PFSK-1 (cell line): ENCODE data around the gene BORA.

Experiments used
- FOXP2 ChIP-seq: optimal IDR thresholded peaks from 2 replicates; pipeline ENCODE3; 2011; ENCODE audit warnings: borderline replicate concordance, control low read depth, inconsistent platforms; ENCODE audit not compliant: insufficient read depth; ENCODE audit errors: extremely low read length, extremely low read depth
- POLR2AphosphoS5 ChIP-seq: IDR thresholded peaks from 2 replicates; pipeline ENCODE4 v1.6.1; 2012; ENCODE audit warnings: low read depth, mild to moderate bottlenecking, control low read depth, low read length, moderate library complexity
- SIN3A ChIP-seq: IDR thresholded peaks from 2 replicates; pipeline ENCODE4 v1.6.1; 2012; ENCODE audit warnings: mild to moderate bottlenecking, low read length, moderate library complexity, borderline replicate concordance; ENCODE audit not compliant: insufficient read depth
- TAF1 ChIP-seq: IDR thresholded peaks from 2 replicates; pipeline ENCODE4 v1.6.1; 2012; ENCODE audit warnings: low read length, control low read depth, borderline replicate concordance; ENCODE audit not compliant: insufficient read depth
- TF ChIP-seq, protein P1 (sequence below), 2 experiments: IDR thresholded peaks; 2 replicates each; pipeline versions ENCODE4 v1.6.1 to v1.8.0; 2011 to 2012; ENCODE audit warnings: low read depth in 2 of 2, low read length in 2 of 2, control low read depth in 1 of 2, inconsistent platforms in 1 of 2, mild to moderate bottlenecking in 1 of 2, moderate library complexity in 1 of 2; ENCODE audit not compliant: insufficient read depth in 1 of 2

The BORA gene

DNA sequence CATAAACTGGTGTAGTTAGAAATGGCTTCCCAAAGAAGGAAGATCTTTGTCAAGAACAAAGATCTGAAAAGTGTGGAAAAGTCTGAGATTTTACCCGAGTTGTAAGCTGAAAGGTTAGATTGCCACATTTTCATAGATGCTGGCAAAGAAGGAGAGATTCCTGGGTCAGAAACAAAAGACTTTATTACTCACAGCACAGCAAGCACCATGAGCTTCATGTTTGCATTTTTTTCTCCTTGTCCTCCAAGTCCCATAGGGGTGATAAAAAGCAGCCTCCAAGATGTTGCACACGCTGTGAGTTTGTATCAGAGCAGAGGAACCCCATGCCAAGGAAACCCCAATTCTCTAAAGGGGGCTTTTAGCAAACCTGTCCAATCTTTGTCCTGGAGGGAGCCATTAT is 29.6 kb upstream of the BORA start:
- TF ChIP-seq, protein P1, sequence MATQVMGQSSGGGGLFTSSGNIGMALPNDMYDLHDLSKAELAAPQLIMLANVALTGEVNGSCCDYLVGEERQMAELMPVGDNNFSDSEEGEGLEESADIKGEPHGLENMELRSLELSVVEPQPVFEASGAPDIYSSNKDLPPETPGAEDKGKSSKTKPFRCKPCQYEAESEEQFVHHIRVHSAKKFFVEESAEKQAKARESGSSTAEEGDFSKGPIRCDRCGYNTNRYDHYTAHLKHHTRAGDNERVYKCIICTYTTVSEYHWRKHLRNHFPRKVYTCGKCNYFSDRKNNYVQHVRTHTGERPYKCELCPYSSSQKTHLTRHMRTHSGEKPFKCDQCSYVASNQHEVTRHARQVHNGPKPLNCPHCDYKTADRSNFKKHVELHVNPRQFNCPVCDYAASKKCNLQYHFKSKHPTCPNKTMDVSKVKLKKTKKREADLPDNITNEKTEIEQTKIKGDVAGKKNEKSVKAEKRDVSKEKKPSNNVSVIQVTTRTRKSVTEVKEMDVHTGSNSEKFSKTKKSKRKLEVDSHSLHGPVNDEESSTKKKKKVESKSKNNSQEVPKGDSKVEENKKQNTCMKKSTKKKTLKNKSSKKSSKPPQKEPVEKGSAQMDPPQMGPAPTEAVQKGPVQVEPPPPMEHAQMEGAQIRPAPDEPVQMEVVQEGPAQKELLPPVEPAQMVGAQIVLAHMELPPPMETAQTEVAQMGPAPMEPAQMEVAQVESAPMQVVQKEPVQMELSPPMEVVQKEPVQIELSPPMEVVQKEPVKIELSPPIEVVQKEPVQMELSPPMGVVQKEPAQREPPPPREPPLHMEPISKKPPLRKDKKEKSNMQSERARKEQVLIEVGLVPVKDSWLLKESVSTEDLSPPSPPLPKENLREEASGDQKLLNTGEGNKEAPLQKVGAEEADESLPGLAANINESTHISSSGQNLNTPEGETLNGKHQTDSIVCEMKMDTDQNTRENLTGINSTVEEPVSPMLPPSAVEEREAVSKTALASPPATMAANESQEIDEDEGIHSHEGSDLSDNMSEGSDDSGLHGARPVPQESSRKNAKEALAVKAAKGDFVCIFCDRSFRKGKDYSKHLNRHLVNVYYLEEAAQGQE (IDR thresholded peaks at IDR 0.05; ENCODE audit: insufficient read depth in 1 of 2, low read depth in 2 of 2, low read length in 2 of 2) = no peak
- TF ChIP-seq FOXP2 = no peak
- TF ChIP-seq TAF1 = no peak
- no peak for TF ChIP-seq POLR2AphosphoS5
- TF ChIP-seq SIN3A = no peak

DNA sequence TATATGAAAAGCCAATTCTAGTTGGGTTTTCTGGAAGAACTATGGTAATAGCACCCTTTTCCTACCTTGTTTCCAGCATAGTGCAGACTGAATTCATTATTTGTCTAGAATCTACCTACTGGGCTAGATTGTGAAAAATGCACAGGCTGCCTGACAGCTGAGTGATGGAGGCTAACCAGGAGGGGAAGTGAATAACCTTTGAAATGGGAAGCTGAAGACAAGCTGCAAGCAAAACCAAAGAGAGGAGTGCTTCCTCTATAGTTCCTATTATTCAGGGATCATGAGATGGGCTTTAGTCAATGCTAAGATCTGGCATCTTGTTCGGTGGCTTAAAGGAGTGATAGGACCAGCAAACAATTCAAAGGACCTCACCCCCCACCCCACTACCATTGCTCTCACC is 27.2 kb upstream of the BORA start:
- TF ChIP-seq TAF1 (no peak), FOXP2 (no peak), SIN3A (no peak), POLR2AphosphoS5 (no peak)
- TF ChIP-seq, protein P1 (IDR thresholded peaks at IDR 0.05; ENCODE audit: insufficient read depth in 1 of 2, low read depth in 2 of 2, low read length in 2 of 2) = no peak

DNA sequence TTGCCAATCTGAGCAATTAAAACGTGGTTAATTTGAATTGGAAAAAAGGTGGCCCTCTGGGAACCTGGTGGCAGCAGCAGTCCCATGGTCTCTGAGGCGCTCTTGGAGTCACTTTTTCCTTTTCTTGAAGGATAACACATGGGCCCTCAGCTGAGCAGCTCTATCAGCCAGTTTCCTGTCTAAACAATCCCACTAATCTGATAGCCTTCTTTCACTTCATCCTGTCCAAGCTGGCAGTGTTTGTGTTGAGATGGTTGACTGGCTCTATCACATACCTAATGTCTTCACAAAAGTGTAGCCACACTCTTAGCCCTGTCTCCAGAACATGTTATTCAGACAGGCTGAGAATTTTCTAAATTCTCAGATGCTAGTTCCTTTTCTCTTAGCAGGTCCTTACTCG is 10.9 kb upstream of the BORA start:
- TF ChIP-seq POLR2AphosphoS5 (no peak), FOXP2 (no peak), SIN3A (no peak), TAF1 (no peak)
- TF ChIP-seq, protein P1 (IDR thresholded peaks at IDR 0.05; ENCODE audit: insufficient read depth in 1 of 2, low read depth in 2 of 2, low read length in 2 of 2) = no peak

DNA sequence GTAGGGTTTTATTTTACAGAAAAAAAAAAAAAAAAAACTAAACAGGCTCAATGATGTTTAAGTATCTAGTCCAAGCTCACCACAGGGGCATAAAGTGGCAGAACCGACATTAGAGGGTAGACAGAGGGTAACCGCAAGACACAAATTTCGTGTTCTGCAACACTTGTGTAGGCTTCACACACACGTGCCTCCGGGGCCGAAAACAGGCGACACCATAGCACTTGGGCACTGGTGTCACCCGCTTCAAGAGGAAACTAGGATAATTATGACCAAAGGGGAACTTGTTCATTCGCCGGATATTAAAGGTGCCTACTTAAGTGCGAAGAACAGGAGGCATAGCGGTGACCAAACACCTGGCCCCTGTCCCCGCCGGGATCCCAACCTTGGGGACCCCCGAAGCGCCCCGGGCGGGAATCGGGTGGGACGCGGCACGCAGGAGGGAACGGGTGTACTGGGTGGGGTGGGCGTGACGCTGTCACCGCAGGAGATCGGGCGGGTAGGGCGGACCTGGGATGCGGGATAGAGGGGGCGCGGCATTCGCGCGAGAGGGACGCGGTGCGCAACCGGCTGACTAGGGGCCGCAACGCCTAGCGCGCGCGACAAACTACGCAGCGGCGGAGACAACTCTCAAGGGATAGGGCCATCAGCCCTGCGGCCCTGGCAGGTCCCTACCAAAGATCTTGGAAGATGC is 852 bp upstream of the BORA start:
- no peak for TF ChIP-seq POLR2AphosphoS5
- no peak for TF ChIP-seq SIN3A
- TF ChIP-seq, protein P1 (IDR thresholded peaks at IDR 0.05; ENCODE audit: insufficient read depth in 1 of 2, low read depth in 2 of 2, low read length in 2 of 2) = no peak
- TF ChIP-seq FOXP2 = no peak
- no peak for TF ChIP-seq TAF1

DNA sequence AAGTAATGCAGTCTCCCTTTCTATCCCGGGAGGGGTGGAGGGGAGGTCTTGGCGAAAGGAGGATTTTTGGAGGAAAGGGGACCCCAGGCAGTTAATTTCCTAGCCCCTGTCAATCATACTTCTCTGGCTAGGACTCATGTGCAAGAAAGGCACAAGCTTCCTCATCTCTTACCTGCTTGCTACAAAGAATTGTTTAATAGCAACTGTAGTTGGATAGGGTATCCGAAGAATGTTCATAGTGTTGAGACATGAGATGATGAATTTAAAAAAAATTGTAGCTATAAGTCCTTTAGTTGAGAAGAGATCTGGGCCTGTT is 525 bp downstream of the BORA start:
- no peak for TF ChIP-seq FOXP2
- TF ChIP-seq, protein P1 (IDR thresholded peaks at IDR 0.05; ENCODE audit: insufficient read depth in 1 of 2, low read depth in 2 of 2, low read length in 2 of 2) = no peak
- TF ChIP-seq TAF1 = no peak
- TF ChIP-seq SIN3A = no peak
- TF ChIP-seq POLR2AphosphoS5 = no peak
